ENCODE data around the gene FLT3.
"Not testable (repeated sequence)": the region's sequence is repeated elsewhere in the genome, so short reads cannot be mapped to it uniquely, and the experiment has no call there.

Gene FLT3

GRCh38 chr13:28089065-28089464, 11.3 kb downstream of the FLT3 start:
- CTCF ChIA-PET: interaction anchor here (0.6 kb wide), 1 partner anchor 161 kb away, joined by 3 read pairs; no protein-coding TSS in a partner anchor
- no peak for DNase-seq (ENCODE audit: low spot score)
- TF ChIP-seq CTCF (conservative IDR thresholded peaks at IDR 0.05; ENCODE audit: low read depth): no peak
- POLR2A ChIA-PET (ENCODE audit: low non-redundant PET): no interaction called here
- no peak overlapping the region for H3K27ac ChIP-seq

GRCh38 chr13:28077820-28078219, 22.6 kb downstream of the FLT3 start:
- CTCF ChIA-PET; DNase-seq (ENCODE audit: low spot score); H3K27ac ChIP-seq; POLR2A ChIA-PET (ENCODE audit: low non-redundant PET): not testable (repeated sequence)

- ChIA-PET CTCF (no interaction called here), POLR2A (ENCODE audit: low non-redundant PET) (no interaction called here)
- no peak overlapping the region for H3K27ac ChIP-seq
- DNase-seq (ENCODE audit: low spot score): no peak
- no peak for TF ChIP-seq CTCF (conservative IDR thresholded peaks at IDR 0.05; ENCODE audit: low read depth)
Observed at GRCh38 chr13:28077231-28077630, 23.1 kb downstream of the FLT3 start.

- DNase-seq (ENCODE audit: low spot score): no peak
- H3K27ac ChIP-seq: no peak overlapping the region
- TF ChIP-seq CTCF (conservative IDR thresholded peaks at IDR 0.05; ENCODE audit: low read depth): no peak
- ChIA-PET POLR2A (ENCODE audit: low non-redundant PET) (no interaction called here), CTCF (interaction anchor here (0.5 kb wide), 1 partner anchor 549 kb away, joined by 3 read pairs; no protein-coding TSS in a partner anchor)
Observed at GRCh38 chr13:28071424-28071823, 29.0 kb downstream of the FLT3 start.

- no peak overlapping the region for H3K27ac ChIP-seq
- ChIA-PET POLR2A (ENCODE audit: low non-redundant PET) (no interaction called here), CTCF (no interaction called here)
- TF ChIP-seq CTCF (conservative IDR thresholded peaks at IDR 0.05; ENCODE audit: low read depth): no peak
- no peak for DNase-seq (ENCODE audit: low spot score)
Observed at GRCh38 chr13:28067491-28067890, 32.9 kb downstream of the FLT3 start.

- H3K27ac ChIP-seq: no peak overlapping the region
- no peak for TF ChIP-seq CTCF (conservative IDR thresholded peaks at IDR 0.05; ENCODE audit: low read depth)
- CTCF ChIA-PET: no interaction called here
- POLR2A ChIA-PET (ENCODE audit: low non-redundant PET): no interaction called here
- peak; percentile 36 for DNase-seq (ENCODE audit: low spot score)
Observed at GRCh38 chr13:28058866-28059613, 41.3 kb downstream of the FLT3 start.

- POLR2A ChIA-PET (ENCODE audit: low non-redundant PET): no interaction called here
- CTCF ChIA-PET: interaction anchor here (0.6 kb wide), 1 partner anchor 73 kb away, joined by 3 read pairs; no protein-coding TSS in a partner anchor
- no peak for TF ChIP-seq CTCF (conservative IDR thresholded peaks at IDR 0.05; ENCODE audit: low read depth)
Observed at GRCh38 chr13:28056970-28057712, 43.2 kb downstream of the FLT3 start.

More at GRCh38 chr13:28056970-28057712, 43.2 kb downstream of the FLT3 start:
- H3K27ac ChIP-seq: no peak overlapping the region
- DNase-seq (ENCODE audit: low spot score): no peak

Measured in RWPE1 (cell line).